Sigmoid colon (tissue), 7 donors: Measurements from ENCODE around the gene PPM1B. TPM values are rescaled to one million over a fixed set of nuclear protein-coding genes. Genes with fewer than 3 reads are reported as not detected.

Experiments
- DNase-seq: peaks from one replicate; pipeline ENCODE4 v3.0.0-alpha.2; 2019
- H3K27ac ChIP-seq, 4 donors: fragments of 200-600 bp; sonication (generic); one replicate each; pipeline ENCODE4 v1.5.1; 2016 to 2019; ENCODE audit warnings: mild to moderate bottlenecking in 1 of 4
- H3K27me3 ChIP-seq, 3 donors: fragments of 200-600 bp; sonication (generic); one replicate each; pipeline ENCODE4 v1.5.1; 2019; ENCODE audit warnings: mild to moderate bottlenecking in 1 of 3
- H3K36me3 ChIP-seq, 4 donors: fragments of 200-600 bp; sonication (generic); one replicate each; pipeline ENCODE4 v1.5.1; 2016 to 2019
- H3K4me1 ChIP-seq, 4 donors: fragments of 200-600 bp; sonication (generic); one replicate each; pipeline ENCODE4 v1.5.1; 2017 to 2019
- H3K4me3 ChIP-seq, 4 donors: fragments of 200-600 bp; sonication (generic); one replicate each; pipeline ENCODE4 v1.5.1; 2017 to 2019; ENCODE audit warnings: mild to moderate bottlenecking in 2 of 4, moderate library complexity in 1 of 4
- H3K9me3 ChIP-seq, 4 donors: fragments of 200-600 bp in 3 of 4; sonication (generic) in 3 of 4; one replicate each; pipeline versions ENCODE4 v1.5.1 to v1.6.1; 2013 to 2019
- EP300 ChIP-seq, 4 donors: sonication (generic); formaldehyde crosslinking; IDR thresholded peaks; one replicate each; pipeline ENCODE4 v1.6.1; 2017; ENCODE audit warnings: antibody characterized with exemption in 4 of 4
- POLR2A ChIP-seq, 2 donors: fragments of 450-650 bp; IDR thresholded peaks; one replicate each; pipeline ENCODE4 v1.6.1; 2016; ENCODE audit warnings: antibody characterized with exemption in 2 of 2, mild to moderate bottlenecking in 2 of 2, moderate library complexity in 2 of 2
- POLR2AphosphoS5 ChIP-seq, 4 donors: sonication (generic); formaldehyde crosslinking; IDR thresholded peaks; one replicate each; pipeline ENCODE4 v1.6.1; 2017; ENCODE audit warnings: antibody characterized with exemption in 4 of 4
- WGBS, 2 donors: extraction: QIAGEN DNeasy Blood & Tissue Kit; methylation state at CpG; one replicate each; pipeline ENCODE4 v1.1.7; 2013; 5-methylcytosine and 5-hydroxymethylcytosine counted together
- intact Hi-C: fragments of 100-400 bp; cut with DNase I; formaldehyde crosslinking; loops from one replicate; pipeline ENCODE4 v1.15.1; 2023
- polyA plus RNA-seq, 3 donors: library from polyadenylated mRNA; stranded (reverse); fragments of 200-250 nt; gene quantifications; one replicate each; pipeline ENCODE4 v1.2.3, GENCODE V29; 2013
- total RNA-seq, 4 donors: library from RNA; depleted of rRNA; stranded (reverse); fragments of >200 nt; gene quantifications; one replicate each; pipeline ENCODE4 v1.1.0, GENCODE V29; 2016
- TF ChIP-seq, protein P1 (sequence below), 4 experiments: fragments of 450-650 bp in 3 of 4; fragments of 200-600 bp in 1 of 4; IDR thresholded peaks; one replicate each; pipeline ENCODE4 v1.5.1; 2016 to 2019; ENCODE audit warnings: antibody characterized with exemption in 4 of 4, mild to moderate bottlenecking in 3 of 4, moderate library complexity in 2 of 4
- donor health status: healthy with polysubstance abuse.
- donor health status: Bipolar disorder and iron deficiency.
- donor health status: healthy.

Gene PPM1B
- total and polyA plus RNA-seq, 7 donors: 29.4 to 47.8 (median 41.3) TPM

GRCh38 chr2:44166096-44166495 lies 2.6 kb upstream of the PPM1B start:
- Histone ChIP-seq H3K9me3 (no peaks in the 10 kb centered on the region), H3K36me3 (no peaks in the 10 kb centered on the region), H3K27me3 (no peaks in the 10 kb centered on the region), H3K4me3 (no peak overlapping the region), H3K27ac (no peak overlapping the region), H3K4me1 (peaks cover 0 to 15% (median 2%) of the 10 kb centered on the region in 4 donors)
- WGBS, 2 donors: 86 to 94% methylated on average over 23 of the region's 23 CpGs
- intact Hi-C loops: no loop called here
- TF ChIP-seq, protein P1, sequence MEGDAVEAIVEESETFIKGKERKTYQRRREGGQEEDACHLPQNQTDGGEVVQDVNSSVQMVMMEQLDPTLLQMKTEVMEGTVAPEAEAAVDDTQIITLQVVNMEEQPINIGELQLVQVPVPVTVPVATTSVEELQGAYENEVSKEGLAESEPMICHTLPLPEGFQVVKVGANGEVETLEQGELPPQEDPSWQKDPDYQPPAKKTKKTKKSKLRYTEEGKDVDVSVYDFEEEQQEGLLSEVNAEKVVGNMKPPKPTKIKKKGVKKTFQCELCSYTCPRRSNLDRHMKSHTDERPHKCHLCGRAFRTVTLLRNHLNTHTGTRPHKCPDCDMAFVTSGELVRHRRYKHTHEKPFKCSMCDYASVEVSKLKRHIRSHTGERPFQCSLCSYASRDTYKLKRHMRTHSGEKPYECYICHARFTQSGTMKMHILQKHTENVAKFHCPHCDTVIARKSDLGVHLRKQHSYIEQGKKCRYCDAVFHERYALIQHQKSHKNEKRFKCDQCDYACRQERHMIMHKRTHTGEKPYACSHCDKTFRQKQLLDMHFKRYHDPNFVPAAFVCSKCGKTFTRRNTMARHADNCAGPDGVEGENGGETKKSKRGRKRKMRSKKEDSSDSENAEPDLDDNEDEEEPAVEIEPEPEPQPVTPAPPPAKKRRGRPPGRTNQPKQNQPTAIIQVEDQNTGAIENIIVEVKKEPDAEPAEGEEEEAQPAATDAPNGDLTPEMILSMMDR (IDR thresholded peaks at IDR 0.05): no peak
- TF ChIP-seq POLR2A (IDR thresholded peaks at IDR 0.05) (no peak), POLR2AphosphoS5 (IDR thresholded peaks at IDR 0.05) (no peak), EP300 (IDR thresholded peaks at IDR 0.05) (no peak)
- DNase-seq: no peak

DNA sequence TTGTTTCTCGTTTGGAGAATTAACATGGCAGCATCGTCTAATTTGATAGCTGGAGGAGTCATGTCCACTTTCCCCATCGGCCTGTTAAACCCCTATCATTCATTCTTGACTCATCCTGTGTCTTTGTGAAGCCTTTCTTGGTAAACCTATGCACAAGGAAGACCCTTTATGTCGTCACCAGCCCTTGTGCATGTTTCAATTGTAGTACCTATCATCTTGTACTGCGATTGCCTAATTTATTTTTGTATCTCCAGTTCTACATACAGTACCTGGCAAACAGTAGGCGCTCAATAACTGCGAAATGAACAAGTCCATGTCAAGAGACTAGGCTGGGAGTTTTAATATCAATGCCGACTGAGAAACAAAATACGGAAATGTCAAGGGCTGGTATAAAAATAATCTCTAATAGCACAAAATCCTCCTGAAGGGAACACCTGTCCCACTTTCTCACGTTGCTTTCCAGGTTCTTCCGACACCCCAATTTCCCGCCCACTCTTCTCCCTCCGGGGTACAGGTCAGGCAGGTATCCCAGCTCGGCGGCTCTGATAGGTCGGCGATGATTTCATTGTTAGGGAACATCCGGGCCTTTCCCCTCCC lies 1.3 kb upstream of the PPM1B start:
- peak overlapping the region; percentile 93 to 96 (median 95) for H3K27ac ChIP-seq
- H3K9me3 ChIP-seq: no peaks in the 10 kb centered on the region
- no peaks in the 10 kb centered on the region for H3K27me3 ChIP-seq
- DNase-seq: no peak
- 27 to 35% methylated on average over 18 of the region's 18 CpGs for WGBS, 2 donors
- intact Hi-C loops: no loop called here
- H3K4me1 ChIP-seq: peaks cover 0 to 21% (median 12%) of the 10 kb centered on the region in 4 donors
- TF ChIP-seq POLR2A (IDR thresholded peaks at IDR 0.05): no peak
- TF ChIP-seq, protein P1 (IDR thresholded peaks at IDR 0.05): peak in 1 of 4 experiments; percentile 9
- no peak for TF ChIP-seq EP300 (IDR thresholded peaks at IDR 0.05)
- peak overlapping the region; percentile 43 to 55 (median 51) for H3K4me3 ChIP-seq
- H3K36me3 ChIP-seq: no peaks in the 10 kb centered on the region

DNA sequence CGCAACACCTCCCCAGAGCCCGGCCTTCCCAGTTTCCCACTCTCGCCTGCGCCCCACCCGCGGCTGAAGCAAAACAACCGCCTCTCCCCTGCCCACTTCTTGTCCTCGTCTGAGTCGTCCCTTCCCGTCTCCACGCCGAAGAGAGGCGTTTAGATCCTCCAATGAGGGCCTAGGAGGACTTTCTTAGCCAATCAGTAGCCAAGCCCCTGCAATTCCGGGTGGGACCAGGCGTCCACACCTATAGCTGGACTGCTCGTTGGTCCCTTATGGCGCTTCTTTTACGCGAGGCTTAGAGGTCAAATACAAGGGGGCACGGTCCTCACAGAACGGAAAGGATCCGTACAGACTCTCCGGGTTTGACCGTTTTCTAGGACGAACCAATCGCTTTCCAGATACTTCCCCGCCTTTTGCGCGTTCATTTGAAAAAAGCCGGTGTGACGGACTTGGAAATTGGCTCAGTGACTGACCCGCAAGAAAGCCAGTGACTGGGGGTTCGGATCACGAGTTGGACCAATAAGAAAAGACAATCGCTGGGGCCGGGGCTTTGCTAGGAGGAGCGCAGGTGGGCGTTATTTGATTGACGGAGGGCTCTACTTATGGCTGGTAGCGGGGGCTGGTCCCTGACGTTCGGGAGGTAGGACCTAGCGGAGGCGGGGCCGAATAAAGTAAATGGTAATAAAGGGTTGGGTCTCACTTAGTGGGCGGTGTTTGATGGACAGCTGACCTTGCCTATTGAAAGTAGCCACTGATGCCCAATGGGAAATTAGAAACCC lies 581 bp upstream of the PPM1B start:
- peaks cover 0 to 25% (median 16%) of the 10 kb centered on the region in 4 donors for H3K4me1 ChIP-seq
- peak overlapping the region; percentile 43 to 87 (median 54) for H3K4me3 ChIP-seq
- peak overlapping the region; percentile 95 to 96 (median 95) for H3K27ac ChIP-seq
- no peaks in the 10 kb centered on the region for H3K9me3 ChIP-seq
- DNase-seq: peak; percentile 100
- H3K27me3 ChIP-seq: no peaks in the 10 kb centered on the region
- TF ChIP-seq EP300 (IDR thresholded peaks at IDR 0.05) (no peak), POLR2AphosphoS5 (IDR thresholded peaks at IDR 0.05) (peak; percentile 36 to 81 (median 62))
- 0 to 1% methylated on average over 46 of the region's 46 CpGs for WGBS, 2 donors
- no peaks in the 10 kb centered on the region for H3K36me3 ChIP-seq
- intact Hi-C loops: loop anchor here (1.0 to 2.0 kb wide), 3 partner anchors 81 to 193 kb away; partner anchors contain the start of genes CAMKMT and PREPL

- H3K4me3 ChIP-seq: peak overlapping the region; percentile 77 to 98 (median 88)
- no peaks in the 10 kb centered on the region for H3K27me3 ChIP-seq
- H3K4me1 ChIP-seq: peaks cover 0 to 30% (median 19%) of the 10 kb centered on the region in 4 donors
- peak; percentile 70 for DNase-seq
- H3K27ac ChIP-seq: peak overlapping the region; percentile 95 to 99 (median 96)
- TF ChIP-seq POLR2AphosphoS5 (IDR thresholded peaks at IDR 0.05) (peak in 3 of 4 donors; percentile 8 to 23 (median 15)), POLR2A (IDR thresholded peaks at IDR 0.05) (no peak)
- no peaks in the 10 kb centered on the region for H3K36me3 ChIP-seq
- H3K9me3 ChIP-seq: no peaks in the 10 kb centered on the region
- intact Hi-C loops: loop anchor here (2.0 kb wide), 2 partner anchors 173 to 191 kb away; partner anchors contain the start of genes CAMKMT and PREPL
- WGBS, 2 donors: 0% methylated on average over 54 of the region's 54 CpGs
Observed at GRCh38 chr2:44169155-44169898, 652 bp downstream of the PPM1B start.

DNA sequence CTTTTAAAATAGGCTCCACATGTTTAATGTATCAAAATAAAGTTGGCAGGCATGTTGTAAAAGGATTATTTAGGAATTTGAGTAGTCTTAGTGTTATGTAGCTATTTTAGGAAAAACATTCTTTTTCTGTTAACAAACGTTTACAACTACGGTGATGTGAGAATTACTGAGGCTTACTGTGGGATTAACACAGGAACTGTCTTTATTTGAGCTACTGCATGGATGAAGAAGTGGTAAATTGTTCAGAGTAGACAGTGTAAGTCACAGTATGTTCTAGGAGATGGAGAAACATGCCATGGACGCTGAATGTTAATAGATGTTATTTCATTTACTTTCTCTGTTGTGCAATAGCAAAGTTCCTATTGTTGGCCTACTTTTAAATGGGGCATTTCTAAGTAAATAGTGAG lies 1.6 kb downstream of the PPM1B start:
- H3K4me1 ChIP-seq: peaks cover 0 to 38% (median 21%) of the 10 kb centered on the region in 4 donors
- H3K27me3 ChIP-seq: no peaks in the 10 kb centered on the region
- no peak for DNase-seq
- peak overlapping the region; percentile 95 to 99 (median 96) for H3K27ac ChIP-seq
- intact Hi-C loops: loop anchor here (5.0 kb wide), 1 partner anchor 77 kb away; no protein-coding TSS in a partner anchor
- no peaks in the 10 kb centered on the region for H3K36me3 ChIP-seq
- H3K4me3 ChIP-seq: peak overlapping the region; percentile 77 to 98 (median 88)
- H3K9me3 ChIP-seq: no peaks in the 10 kb centered on the region
- 1% methylated on average over 3 of the region's 3 CpGs for WGBS, 2 donors
- peak; percentile 66 to 83 (median 70) for TF ChIP-seq POLR2AphosphoS5 (IDR thresholded peaks at IDR 0.05)
- TF ChIP-seq POLR2A (IDR thresholded peaks at IDR 0.05): no peak
- TF ChIP-seq EP300 (IDR thresholded peaks at IDR 0.05): peak in 1 of 4 donors; percentile 43
